GM12865 (cell line): Measurements from ENCODE around the gene PMEPA1.

Experiments
- DNase-seq: peaks from one replicate; pipeline ENCODE4 v3.0.0; 2010; ENCODE audit warnings: low read depth
- H3K4me3 ChIP-seq: 2 replicates; pipeline ENCODE4 v1.5.1; 2011; ENCODE audit warnings: mild to moderate bottlenecking, low read depth, low read length, control low read depth
- CTCF ChIP-seq: IDR thresholded peaks from 2 replicates; pipeline ENCODE4 v1.5.1; 2011; ENCODE audit warnings: low read length, control low read depth, low read depth, inconsistent platforms; ENCODE audit not compliant: insufficient read depth; ENCODE audit errors: missing control alignments

The PMEPA1 gene

GRCh38 chr20:57709823-57710799, at the start of gene PMEPA1:
TSS of gene PMEPA1 (minus strand) at chr20:57710015. CDS start at chr20:57709582, 433 bp downstream.
- peak within 1 kb of the TSS; percentile 31; the same call in 1 of the 2 replicates for H3K4me3 ChIP-seq

GRCh38 chr20:57757767-57758166, 48.0 kb upstream of the PMEPA1 start:
- H3K4me3 ChIP-seq: no peak overlapping the region
- no peak for DNase-seq
- TF ChIP-seq CTCF: no peak

More at GRCh38 chr20:57709823-57710799, at the start of gene PMEPA1:
- TF ChIP-seq CTCF: no peak
- peak; percentile 59 for DNase-seq

- H3K4me3 ChIP-seq: no peak overlapping the region
- TF ChIP-seq CTCF: no peak
- DNase-seq: no peak
Observed at GRCh38 chr20:57756921-57757320, 47.1 kb upstream of the PMEPA1 start.

GRCh38 chr20:57756213-57756612, 46.4 kb upstream of the PMEPA1 start:
- H3K4me3 ChIP-seq: no peak overlapping the region
- no peak for DNase-seq
- TF ChIP-seq CTCF: no peak

- DNase-seq: no peak
- TF ChIP-seq CTCF: no peak
- H3K4me3 ChIP-seq: no peak overlapping the region
Observed at GRCh38 chr20:57755609-57756008, 45.8 kb upstream of the PMEPA1 start.

GRCh38 chr20:57754190-57754589, 44.4 kb upstream of the PMEPA1 start:
- DNase-seq: no peak
- no peak overlapping the region for H3K4me3 ChIP-seq
- no peak for TF ChIP-seq CTCF
